PC-9 (cell line): ENCODE data around the gene PVALB.

Experiments used
- CTCF ChIP-seq: fragments of 200-600 bp; sonication (generic); conservative IDR thresholded peaks from 2 replicates; pipeline ENCODE4 v1.6.1; 2017; ENCODE audit warnings: mixed run types, antibody characterized with exemption, mild to moderate bottlenecking, moderate library complexity
- EZH2 ChIP-seq: fragments of 200-600 bp; sonication (generic); IDR thresholded peaks from 2 replicates; pipeline ENCODE4 v1.8.0; 2017; ENCODE audit warnings: antibody characterized with exemption, low read depth

DNA sequence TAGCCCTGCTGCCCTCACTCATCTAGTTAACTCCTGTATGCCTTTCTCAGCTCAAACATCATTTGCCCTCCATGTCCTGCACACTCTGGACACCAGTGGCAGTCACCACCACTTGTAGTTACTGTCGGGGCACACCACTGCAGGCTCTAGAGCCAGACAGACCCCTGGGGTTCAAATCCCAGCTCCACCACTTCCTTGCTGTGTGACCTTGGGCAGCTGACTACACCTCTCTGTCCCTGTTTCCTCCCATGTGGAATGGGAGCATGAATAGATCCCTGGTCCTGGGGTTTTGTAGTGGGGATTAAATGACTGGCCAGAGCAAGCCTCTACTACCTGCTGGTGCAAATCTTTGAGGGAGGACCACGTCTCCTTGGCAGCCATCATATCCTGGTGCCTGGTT is 33.1 kb downstream of the PVALB start:
- TF ChIP-seq CTCF (no peak), EZH2 (no peak)
